Ovary (tissue), 9 donors: ENCODE data around the gene SULT2B1. TPM values are rescaled to one million over a fixed set of nuclear protein-coding genes. Genes with fewer than 3 reads are reported as not detected.

Experiments
- DNase-seq, 5 donors: peaks; one replicate each; pipeline ENCODE4 v3.0.0-alpha.2; 2019 to 2020
- H3K27ac ChIP-seq, 2 donors: fragments of 200-600 bp; one replicate each; pipeline versions ENCODE4 v1.5.1 to v1.8.0; 2019 to 2022
- H3K27me3 ChIP-seq: fragments of 200-600 bp; one replicate; pipeline ENCODE4 v1.8.0; 2022
- H3K36me3 ChIP-seq: fragments of 200-600 bp; sonication (generic); one replicate; pipeline ENCODE4 v1.5.1; 2019
- H3K4me1 ChIP-seq: one replicate; pipeline ENCODE4 v1.8.1; 2013; ENCODE audit warnings: mild to moderate bottlenecking, moderate library complexity; ENCODE audit not compliant: insufficient read depth
- H3K4me3 ChIP-seq: fragments of 200-600 bp; sonication (generic); one replicate; pipeline ENCODE4 v1.5.1; 2017
- H3K9me3 ChIP-seq, 2 donors: fragments of 200-600 bp in 1 of 2; sonication (generic) in 1 of 2; one replicate each; pipeline versions ENCODE4 v1.5.1 to v1.8.1; 2013 to 2019; ENCODE audit warnings: mild to moderate bottlenecking in 1 of 2, moderate library complexity in 1 of 2
- CTCF ChIP-seq, 3 donors: fragments of 450-650 bp in 2 of 3; fragments of 200-600 bp in 1 of 3; IDR thresholded peaks; one replicate each; pipeline versions ENCODE4 v1.5.1 to v1.8.0; 2016 to 2022; ENCODE audit warnings: antibody characterized with exemption in 3 of 3, mild to moderate bottlenecking in 1 of 3
- EP300 ChIP-seq: sonication (generic); formaldehyde crosslinking; IDR thresholded peaks from one replicate; pipeline ENCODE4 v1.6.1; 2017; ENCODE audit warnings: antibody characterized with exemption
- POLR2A ChIP-seq: fragments of 450-650 bp; IDR thresholded peaks from one replicate; pipeline ENCODE4 v1.6.1; 2017; ENCODE audit warnings: antibody characterized with exemption, mild to moderate bottlenecking, moderate library complexity
- whole genome bisulfite sequencing, 3 donors: extraction: QIAGEN DNeasy Blood & Tissue Kit in 1 of 3; methylation state at CpG; one replicate each; pipeline versions ENCODE4 v1.1.5 to v1.1.7; 2013 to 2017; 5-methylcytosine and 5-hydroxymethylcytosine counted together
- intact Hi-C, 4 donors: fragments of 100-400 bp; cut with DNase I; formaldehyde crosslinking; loops; one replicate each; pipeline versions ENCODE4 v1.11.0 to v1.15.1; 2022 to 2023
- polyA plus RNA-seq, 2 donors: library from polyadenylated mRNA; stranded (reverse); fragments of 200-250 nt in 1 of 2; fragments of 350-450 nt in 1 of 2; fragmentation: Illumina TruSeq in 1 of 2; extraction: RNeasy Lipid Tissue Mini Kit (QIAGEN cat#74804) in 1 of 2; gene quantifications; one replicate each; pipeline ENCODE4 v1.2.3, GENCODE V29; 2013 to 2014
- total RNA-seq, 7 donors: library from RNA; depleted of rRNA in 2 of 7; stranded (reverse); fragments of >200 nt in 2 of 7; fragmentation: NEBNext Ultra II Directional in 3 of 7; extraction: Animal tissue kit (Norgen Biotek cat#: 25700) in 3 of 7; gene quantifications; one replicate each; pipeline versions ENCODE4 v1.1.0 to v1.2.4, GENCODE V29; 2016 to 2023
- donor health status: DM: no; HTN: no; CAD: no; lungs with moderate emphysema.
- donor health status: DM: no; HTN: no; CAD: no.
- donor health status: Bipolar disorder and iron deficiency.
- donor health status: DM: yes; HTN: yes; CAD: no.
- donor health status: DM: no; HTN: no; CAD: no.
- donor health status: DM: yes; HTN: yes; CAD: no.

Gene SULT2B1
- total and polyA plus RNA-seq, 9 donors = 0.10 to 0.20 TPM; not detected in 7

GRCh38 chr19:48554385-48555091, 2.6 kb downstream of the SULT2B1 start:
- intact Hi-C loops = no loop called here
- Histone ChIP-seq H3K36me3 (no peaks in the 10 kb centered on the region), H3K4me3 (no peak overlapping the region), H3K9me3 (no peaks in the 10 kb centered on the region), H3K27ac (no peak overlapping the region), H3K27me3 (no peaks in the 10 kb centered on the region), H3K4me1 (peaks cover 2% of the 10 kb centered on the region)
- DNase-seq = no peak
- no peak for TF ChIP-seq EP300
- TF ChIP-seq POLR2A = no peak
- TF ChIP-seq CTCF (IDR thresholded peaks at IDR 0.05) = no peak
- 60 to 65% (median 61%) methylated on average over 16 of the region's 16 CpGs for WGBS, 3 donors

- intact Hi-C loops = no loop called here
- DNase-seq = no peak
- 53 to 54% (median 53%) methylated on average over 11 of the region's 11 CpGs for WGBS, 3 donors
- TF ChIP-seq CTCF (IDR thresholded peaks at IDR 0.05) (no peak), POLR2A (no peak), EP300 (no peak)
- Histone ChIP-seq H3K27me3 (no peaks in the 10 kb centered on the region), H3K9me3 (no peaks in the 10 kb centered on the region), H3K4me1 (peaks cover 2% of the 10 kb centered on the region), H3K4me3 (no peak overlapping the region), H3K36me3 (no peaks in the 10 kb centered on the region), H3K27ac (no peak overlapping the region)
Measured at GRCh38 chr19:48556163-48556562, 4.2 kb downstream of the SULT2B1 start.

GRCh38 chr19:48556825-48557224, 4.9 kb downstream of the SULT2B1 start:
- intact Hi-C loops = no loop called here
- TF ChIP-seq EP300 = no peak
- TF ChIP-seq CTCF (IDR thresholded peaks at IDR 0.05) = no peak
- no peak for TF ChIP-seq POLR2A
- Histone ChIP-seq H3K4me3 (no peak overlapping the region), H3K27me3 (no peaks in the 10 kb centered on the region), H3K9me3 (no peaks in the 10 kb centered on the region), H3K4me1 (peaks cover 2% of the 10 kb centered on the region), H3K27ac (no peak overlapping the region), H3K36me3 (no peaks in the 10 kb centered on the region)
- 92 to 96% (median 93%) methylated on average over 5 of the region's 5 CpGs for WGBS, 3 donors
- DNase-seq = no peak

- no peaks in the 10 kb centered on the region for H3K27me3 ChIP-seq
- no peak for DNase-seq
- intact Hi-C loops = no loop called here
- no peak overlapping the region for H3K4me3 ChIP-seq
- H3K27ac ChIP-seq = no peak overlapping the region
- peaks cover 2% of the 10 kb centered on the region for H3K4me1 ChIP-seq
- no peaks in the 10 kb centered on the region for H3K9me3 ChIP-seq
- no peaks in the 10 kb centered on the region for H3K36me3 ChIP-seq
- TF ChIP-seq CTCF (IDR thresholded peaks at IDR 0.05) = no peak
- TF ChIP-seq EP300 = no peak
- TF ChIP-seq POLR2A = no peak
- 10 to 14% (median 11%) methylated on average over 27 of the region's 27 CpGs for WGBS, 3 donors
Measured at GRCh38 chr19:48558018-48558684, 6.2 kb downstream of the SULT2B1 start.
